Heart left ventricle (tissue), 16 donors: ENCODE measurements around the gene MGLL. TPM values are rescaled to one million over a fixed set of nuclear protein-coding genes. Genes with fewer than 3 reads are reported as not detected.

Source experiments
- ATAC-seq, 4 donors: fragments of 200-7000 bp; cut with Tn5 transposase; one replicate each; pipeline ENCODE4 v1.9.1; 2020 to 2022; ENCODE audit warnings: moderate library complexity in 4 of 4, mild to moderate bottlenecking in 3 of 4, moderate number of reproducible peaks in 1 of 4
- DNase-seq, 5 donors: peaks; one replicate each; pipeline ENCODE4 v3.0.0-alpha.2; 2020
- H3K27ac ChIP-seq, 12 donors: fragments of 200-600 bp; sonication (generic) in 4 of 12; one replicate each; pipeline versions ENCODE4 v1.5.0 to v1.8.0; 2016 to 2022; ENCODE audit warnings: mild to moderate bottlenecking in 2 of 12
- H3K27me3 ChIP-seq, 9 donors: fragments of 200-600 bp; sonication (generic) in 2 of 9; one replicate each; pipeline versions ENCODE4 v1.5.1 to v1.8.0; 2016 to 2022; ENCODE audit warnings: mild to moderate bottlenecking in 3 of 9
- H3K36me3 ChIP-seq, 9 donors: fragments of 200-600 bp; sonication (generic) in 2 of 9; one replicate each; pipeline versions ENCODE4 v1.5.0 to v1.8.0; 2018 to 2022; ENCODE audit warnings: mild to moderate bottlenecking in 2 of 9
- H3K4me1 ChIP-seq, 12 donors: fragments of 200-600 bp; sonication (generic) in 4 of 12; one replicate each; pipeline versions ENCODE4 v1.5.0 to v1.8.0; 2016 to 2022; ENCODE audit warnings: mild to moderate bottlenecking in 3 of 12
- H3K4me3 ChIP-seq, 12 donors: fragments of 200-600 bp; sonication (generic) in 4 of 12; one replicate each; pipeline versions ENCODE4 v1.5.0 to v1.8.0; 2017 to 2022; ENCODE audit warnings: mild to moderate bottlenecking in 9 of 12, moderate library complexity in 4 of 12
- H3K9me3 ChIP-seq, 12 donors: fragments of 200-600 bp; sonication (generic) in 4 of 12; one replicate each; pipeline versions ENCODE4 v1.5.0 to v1.8.0; 2016 to 2022; ENCODE audit warnings: mild to moderate bottlenecking in 1 of 12
- CTCF ChIP-seq, 12 donors: fragments of 200-600 bp; sonication (generic) in 4 of 12; IDR thresholded peaks; one replicate each; pipeline versions ENCODE4 v1.5.0 to v1.8.0; 2018 to 2022; ENCODE audit warnings: antibody characterized with exemption in 12 of 12, mild to moderate bottlenecking in 5 of 12
- POLR2A ChIP-seq, 2 donors: fragments of 450-650 bp; IDR thresholded peaks; one replicate each; pipeline ENCODE4 v1.6.1; 2017; ENCODE audit warnings: antibody characterized with exemption in 2 of 2, mild to moderate bottlenecking in 2 of 2, moderate library complexity in 2 of 2
- WGBS, 4 donors: extraction: QIAGEN DNeasy Blood & Tissue Kit in 2 of 4; methylation state at CpG; one replicate each; pipeline versions ENCODE4 v1.1.5 to v1.1.7; 2013 to 2018; 5-methylcytosine and 5-hydroxymethylcytosine counted together
- intact Hi-C, 10 donors: fragments of 100-400 bp; cut with DNase I; formaldehyde crosslinking; loops; one replicate each; pipeline versions ENCODE4 v1.11.1 to v1.14.2; 2022
- polyA plus RNA-seq, 2 donors: library from polyadenylated mRNA; stranded (reverse); fragments of 200-250 nt; gene quantifications; one replicate each; pipeline ENCODE4 v1.2.3, GENCODE V29; 2013
- total RNA-seq, 9 donors: library from RNA; depleted of rRNA in 2 of 9; stranded (reverse); fragments of >200 nt in 2 of 9; fragmentation: NEBNext Ultra II Directional in 3 of 9; extraction: Animal tissue kit (Norgen Biotek cat#: 25700) in 3 of 9; gene quantifications; one replicate each; pipeline versions ENCODE4 v1.1.0 to v1.2.4, GENCODE V29; 2016 to 2023
- donor health status: ischemic (EF 13 %, LVEDD 7.1; RV severe dilation, severe dysfunction).
- donor health status: healthy with polysubstance abuse.
- donor health status: DM: no; HTN: yes; CAD: no.
- donor health status: DM: no; HTN: no; CAD: no.
- donor health status: ischemic (EF 25% LVEDD 6.9; RV normal size, moderate dysfunction).
- donor health status: ischemic (EF 25% LVEDD 5.7; RV mildly dilated, moderate dysfunction).
- donor health status: healthy.
- donor health status: DM: yes; HTN: yes; CAD: no.
- donor health status: ischemic (EF 35%, LVEDD 5.7; RV mildly dilated, moderate dysfunction).
- donor health status: nonischemic (EF 11% LVEDD 7.7; RV severe dilation, severe dysfunction).
- donor health status: DM: yes; HTN: yes; CAD: no.
- donor health status: PGD.
- donor health status: ischemic (EF 29% LVEDD 5.4; RV normal size, mild dysfunction).
- donor health status: nonischemic (EF 23%, LVEDD 6.1; RV moderate dilation, normal function).

Gene MGLL
- total and polyA plus RNA-seq, 11 donors, result 38.5 to 119 (median 78.9) TPM

- peak overlapping the region in 1 of 12 donors; percentile 21 for H3K4me3 ChIP-seq
- WGBS, 4 donors, result 66 to 78% (median 67%) methylated on average over 5 to 9 of the region's 9 CpGs
- DNase-seq (peak in 1 of 5 donors; percentile 23), ATAC-seq (peak in 2 of 4 donors; percentile 1 to 12)
- H3K9me3 ChIP-seq, result no peaks in the 10 kb centered on the region
- peak overlapping the region; percentile 59 to 95 (median 78) for H3K27ac ChIP-seq
- peaks cover 0 to 61% (median 6%) of the 10 kb centered on the region in 9 donors for H3K36me3 ChIP-seq
- H3K27me3 ChIP-seq, result no peaks in the 10 kb centered on the region
- peaks cover 15 to 100% (median 71%) of the 10 kb centered on the region in 12 donors for H3K4me1 ChIP-seq
- TF ChIP-seq POLR2A (IDR thresholded peaks at IDR 0.05), result no peak
- no peak for TF ChIP-seq CTCF (IDR thresholded peaks at IDR 0.05)
- intact Hi-C loops, result no loop called here
Observed at GRCh38 chr3:127712881-127713771, 109.2 kb downstream of the MGLL start.

- WGBS, 4 donors, result 70 to 84% (median 78%) methylated on average over 9 of the region's 9 CpGs
- peaks cover 0 to 59% (median 6%) of the 10 kb centered on the region in 9 donors for H3K36me3 ChIP-seq
- peak overlapping the region; percentile 59 to 95 (median 78) for H3K27ac ChIP-seq
- H3K27me3 ChIP-seq, result no peaks in the 10 kb centered on the region
- intact Hi-C loops, result no loop called here
- no peak overlapping the region for H3K4me3 ChIP-seq
- no peak for ATAC-seq
- H3K9me3 ChIP-seq, result no peaks in the 10 kb centered on the region
- peaks cover 18 to 100% (median 71%) of the 10 kb centered on the region in 12 donors for H3K4me1 ChIP-seq
- peak in 1 of 5 donors; percentile 9 for DNase-seq
- TF ChIP-seq CTCF (IDR thresholded peaks at IDR 0.05) (no peak), POLR2A (IDR thresholded peaks at IDR 0.05) (no peak)
Observed at GRCh38 chr3:127712461-127712860, 109.9 kb downstream of the MGLL start.

GRCh38 chr3:127711896-127712295, 110.4 kb downstream of the MGLL start:
- no peaks in the 10 kb centered on the region for H3K9me3 ChIP-seq
- intact Hi-C loops, result no loop called here
- no peaks in the 10 kb centered on the region for H3K27me3 ChIP-seq
- H3K4me3 ChIP-seq, result no peak overlapping the region
- WGBS, 4 donors, result 92 to 96% (median 95%) methylated on average over 12 to 14 of the region's 14 CpGs
- peaks cover 0 to 59% (median 6%) of the 10 kb centered on the region in 9 donors for H3K36me3 ChIP-seq
- DNase-seq (peak in 1 of 5 donors; percentile 5), ATAC-seq (no peak)
- H3K4me1 ChIP-seq, result peaks cover 18 to 100% (median 74%) of the 10 kb centered on the region in 12 donors
- TF ChIP-seq POLR2A (IDR thresholded peaks at IDR 0.05), result no peak
- TF ChIP-seq CTCF (IDR thresholded peaks at IDR 0.05), result no peak
- H3K27ac ChIP-seq, result peak overlapping the region in 10 of 12 donors; percentile 59 to 95 (median 78)

- peaks cover 17 to 100% (median 78%) of the 10 kb centered on the region in 12 donors for H3K4me1 ChIP-seq
- peak in 1 of 5 donors; percentile 7 for DNase-seq
- TF ChIP-seq CTCF (IDR thresholded peaks at IDR 0.05) (no peak), POLR2A (IDR thresholded peaks at IDR 0.05) (no peak)
Observed at GRCh38 chr3:127711021-127711695, 111.2 kb downstream of the MGLL start.

More at GRCh38 chr3:127711021-127711695, 111.2 kb downstream of the MGLL start:
- peaks cover 0 to 62% (median 6%) of the 10 kb centered on the region in 9 donors for H3K36me3 ChIP-seq
- H3K4me3 ChIP-seq, result no peak overlapping the region
- intact Hi-C loops, result no loop called here
- no peaks in the 10 kb centered on the region for H3K9me3 ChIP-seq
- no peak for ATAC-seq
- H3K27me3 ChIP-seq, result no peaks in the 10 kb centered on the region
- H3K27ac ChIP-seq, result peak overlapping the region in 10 of 12 donors; percentile 2 to 95 (median 78)
- whole genome bisulfite sequencing, 4 donors, result 78 to 84% (median 80%) methylated on average over 11 to 14 of the region's 14 CpGs
